Adrenal gland (tissue), 12 donors: Measurements from ENCODE around the gene GRIK5. TPM values are rescaled to one million over a fixed set of nuclear protein-coding genes. Genes with fewer than 3 reads are reported as not detected.

Experiments used
- DNase-seq, 7 donors: peaks; one replicate each; pipeline ENCODE4 v3.0.0-alpha.2; 2019 to 2020
- H3K27ac ChIP-seq, 5 donors: fragments of 200-600 bp; sonication (generic) in 4 of 5; 1 replicate in 3 of 5; 2 replicates in 2 of 5; pipeline versions ENCODE4 v1.5.1 to v1.8.0; 2016 to 2020; ENCODE audit warnings: mild to moderate bottlenecking in 1 of 5
- H3K27me3 ChIP-seq: fragments of 200-600 bp; 2 replicates; pipeline ENCODE4 v1.8.0; 2021
- H3K36me3 ChIP-seq, 2 donors: fragments of 200-600 bp; replicated peaks in 1 of 2; 1 replicate in 1 of 2; 2 replicates in 1 of 2; pipeline versions ENCODE4 v1.5.1 to v1.8.0; 2018 to 2022
- H3K4me1 ChIP-seq, 2 donors: fragments of 200-600 bp; replicated peaks in 1 of 2; 1 replicate in 1 of 2; 2 replicates in 1 of 2; pipeline versions ENCODE4 v1.5.1 to v1.8.0; 2018 to 2021
- H3K4me3 ChIP-seq, 4 donors: fragments of 200-600 bp; sonication (generic) in 3 of 4; one replicate each; pipeline ENCODE4 v1.5.1; 2016 to 2018
- H3K9me3 ChIP-seq, 3 donors: fragments of 200-600 bp; sonication (generic) in 1 of 3; replicated peaks in 1 of 3; 1 replicate in 2 of 3; 2 replicates in 1 of 3; pipeline versions ENCODE4 v1.5.1 to v1.8.0; 2016 to 2021
- CTCF ChIP-seq, 6 experiments: fragments of 450-650 bp in 4 of 6; fragments of 200-600 bp in 2 of 6; sonication (generic) in 1 of 6; IDR thresholded peaks; 1 replicate in 5 of 6; 2 replicates in 1 of 6; pipeline versions ENCODE4 v1.5.1 to v1.8.0; 2016 to 2021; ENCODE audit warnings: antibody characterized with exemption in 6 of 6, mild to moderate bottlenecking in 2 of 6, moderate library complexity in 1 of 6
- POLR2A ChIP-seq, 2 donors: fragments of 450-650 bp; IDR thresholded peaks; one replicate each; pipeline ENCODE4 v1.6.1; 2017; ENCODE audit warnings: antibody characterized with exemption in 2 of 2, mild to moderate bottlenecking in 2 of 2, moderate library complexity in 1 of 2
- WGBS, 4 donors: extraction: QIAGEN DNeasy Blood & Tissue Kit in 2 of 4; methylation state at CpG; one replicate each; pipeline versions ENCODE4 v1.1.5 to v1.1.7; 2013 to 2017; 5-methylcytosine and 5-hydroxymethylcytosine counted together
- intact Hi-C, 2 donors: fragments of 100-400 bp; cut with DNase I; formaldehyde crosslinking; loops; one replicate each; pipeline versions ENCODE4 v1.14.1 to v1.15.0; 2022 to 2023
- polyA plus RNA-seq, 3 donors: library from polyadenylated mRNA; stranded (reverse); fragments of 200-250 nt in 2 of 3; fragments of 350-450 nt in 1 of 3; fragmentation: Illumina TruSeq in 1 of 3; extraction: RNeasy Lipid Tissue Mini Kit (QIAGEN cat#74804) in 1 of 3; gene quantifications; one replicate each; pipeline ENCODE4 v1.2.3, GENCODE V29; 2013 to 2014
- total RNA-seq, 9 donors: library from RNA; depleted of rRNA in 4 of 9; stranded (reverse); fragments of >200 nt in 4 of 9; fragments of 120-200 nt in 1 of 9; fragmentation: NEBNext Ultra II Directional in 1 of 9; extraction: Animal tissue kit (Norgen Biotek cat#: 25700) in 1 of 9; gene quantifications; one replicate each; pipeline versions ENCODE4 v1.1.0 to v1.2.4, GENCODE V29; 2013 to 2023
- donor health status: healthy with polysubstance abuse.
- donor health status: Bipolar disorder and iron deficiency.
- donor health status: DM: yes; HTN: yes; CAD: no.
- donor health status: DM: no; HTN: no; CAD: no.
- donor health status: DM: no; HTN: no; CAD: no.
- donor health status: DM: yes; HTN: yes; CAD: no.

The GRIK5 gene
- total and polyA plus RNA-seq, 12 donors: 0.24 to 11.9 (median 2.3) TPM; not detected in 1

GRCh38 chr19:42006569-42006968, 63.4 kb downstream of the GRIK5 start:
- H3K9me3 ChIP-seq: no peaks in the 10 kb centered on the region
- intact Hi-C loops: no loop called here
- no peaks in the 10 kb centered on the region for H3K27me3 ChIP-seq
- no peak for TF ChIP-seq CTCF (IDR thresholded peaks at IDR 0.05)
- TF ChIP-seq POLR2A (IDR thresholded peaks at IDR 0.05): no peak
- H3K4me3 ChIP-seq: no peak overlapping the region
- DNase-seq: no peak
- H3K36me3 ChIP-seq: no peaks in the 10 kb centered on the region
- no peak overlapping the region for H3K27ac ChIP-seq
- WGBS, 4 donors: 71 to 90% (median 89%) methylated on average over 6 to 13 of the region's 13 CpGs
- H3K4me1 ChIP-seq: no peaks in the 10 kb centered on the region

GRCh38 chr19:42005504-42005903, 64.5 kb downstream of the GRIK5 start:
- H3K36me3 ChIP-seq: no peaks in the 10 kb centered on the region

GRCh38 chr19:42003506-42004294, 66.3 kb downstream of the GRIK5 start:
- intact Hi-C loops: no loop called here
- WGBS, 4 donors: 65 to 73% (median 72%) methylated on average over 11 to 21 of the region's 21 CpGs
- H3K4me3 ChIP-seq: no peak overlapping the region
- DNase-seq: no peak
- H3K9me3 ChIP-seq: no peaks in the 10 kb centered on the region
- H3K27ac ChIP-seq: no peak overlapping the region
- H3K4me1 ChIP-seq: no peaks in the 10 kb centered on the region
- no peaks in the 10 kb centered on the region for H3K36me3 ChIP-seq
- TF ChIP-seq CTCF (IDR thresholded peaks at IDR 0.05) (no peak), POLR2A (IDR thresholded peaks at IDR 0.05) (no peak)
- peaks cover 22% of the 10 kb centered on the region for H3K27me3 ChIP-seq

More at GRCh38 chr19:42005504-42005903, 64.5 kb downstream of the GRIK5 start:
- H3K4me1 ChIP-seq: no peaks in the 10 kb centered on the region
- H3K27ac ChIP-seq: no peak overlapping the region
- TF ChIP-seq POLR2A (IDR thresholded peaks at IDR 0.05) (no peak), CTCF (IDR thresholded peaks at IDR 0.05) (no peak)
- WGBS, 4 donors: 91 to 96% (median 91%) methylated on average over 14 to 22 of the region's 22 CpGs
- peaks cover 7% of the 10 kb centered on the region for H3K27me3 ChIP-seq
- no peak overlapping the region for H3K4me3 ChIP-seq
- DNase-seq: no peak
- intact Hi-C loops: no loop called here
- no peaks in the 10 kb centered on the region for H3K9me3 ChIP-seq

- DNase-seq: no peak
- Histone ChIP-seq H3K4me1 (no peaks in the 10 kb centered on the region), H3K9me3 (no peaks in the 10 kb centered on the region), H3K27me3 (peaks cover 51% of the 10 kb centered on the region), H3K36me3 (no peaks in the 10 kb centered on the region), H3K4me3 (no peak overlapping the region), H3K27ac (no peak overlapping the region)
- TF ChIP-seq CTCF (IDR thresholded peaks at IDR 0.05): no peak
- intact Hi-C loops: no loop called here
- WGBS, 4 donors: 70 to 76% (median 72%) methylated on average over 7 of the region's 7 CpGs
These were observed 70.2 kb downstream of the GRIK5 start for GRCh38 chr19:41999878-42000208.
